ENCODE data around the gene ZNF133. TPM values are rescaled to one million over a fixed set of nuclear protein-coding genes. Genes with fewer than 3 reads are reported as not detected.
"Not testable (repeated sequence)": the region's sequence is repeated elsewhere in the genome, so short reads cannot be mapped to it uniquely, and the experiment has no call there.

The ZNF133 gene
- 10 to 100 TPM; 28.3 to 38.1 (median 33.5) TPM for polyA plus RNA-seq (ENCODE audit: insufficient read depth in 1 of 5, insufficient read length in 5 of 5, low replicate concordance in 1 of 5)
- long read RNA-seq, donor 1, partial matches to known transcripts: 18 of 20 reads
- long read RNA-seq, donor 1, other reads (novel, unspliced or antisense): 0 of 20 reads
- long read RNA-seq, donor 2, partial matches to known transcripts: 5 of 5 reads
- long read RNA-seq, donor 2, other reads (novel, unspliced or antisense): 0 of 5 reads
- long read RNA-seq, donor 3: 0 reads
- long read RNA-seq, donor 4, partial matches to known transcripts: 0 of 1 reads
- long read RNA-seq, donor 4, other reads (novel, unspliced or antisense): 0 of 1 reads
- long read RNA-seq, donor 5, partial matches to known transcripts: 0 of 2 reads
- long read RNA-seq, donor 5, other reads (novel, unspliced or antisense): 0 of 2 reads
- long read RNA-seq, donor 6, partial matches to known transcripts: 0 of 2 reads
- long read RNA-seq, donor 6, other reads (novel, unspliced or antisense): 0 of 2 reads
- long read RNA-seq, donor 7: 0 reads
- long read RNA-seq, donor 8: 0 reads

- peak; percentile 97 to 99 for DNase-seq
Observed at GRCh38 chr20:18287915-18288748, at the start of gene ZNF133. ZNF133 (plus strand) TSS chr20:18288527; CDS start chr20:18305687, 17,160 bp downstream.

- no peak for DNase-seq
Observed at GRCh38 chr20:18240997-18241396, 47.3 kb upstream of the ZNF133 start.

GRCh38 chr20:18243802-18244201 lies 44.5 kb upstream of the ZNF133 start:
- no peak for DNase-seq

GRCh38 chr20:18248545-18248944 lies 39.8 kb upstream of the ZNF133 start:
- DNase-seq: not testable (repeated sequence)

- no peak for DNase-seq
Observed at GRCh38 chr20:18250217-18250616, 38.1 kb upstream of the ZNF133 start.

GRCh38 chr20:18252597-18253451 lies 35.5 kb upstream of the ZNF133 start:
- no peak for DNase-seq

- peak; percentile 21 to 22 for DNase-seq
Observed at GRCh38 chr20:18254615-18255014, 33.7 kb upstream of the ZNF133 start.

GRCh38 chr20:18255526-18255925 lies 32.8 kb upstream of the ZNF133 start:
- no peak for DNase-seq

- no peak for DNase-seq
Observed at GRCh38 chr20:18256440-18257090, 31.8 kb upstream of the ZNF133 start.

GRCh38 chr20:18258126-18258860 lies 30.0 kb upstream of the ZNF133 start:
- no peak for DNase-seq

- no peak for DNase-seq
Observed at GRCh38 chr20:18259730-18260129, 28.6 kb upstream of the ZNF133 start.

GRCh38 chr20:18263723-18264122 lies 24.6 kb upstream of the ZNF133 start:
- no peak for DNase-seq

GRCh38 chr20:18265441-18265840 lies 22.9 kb upstream of the ZNF133 start:
- DNase-seq: no peak

- no peak for DNase-seq
Observed at GRCh38 chr20:18266282-18266681, 22.0 kb upstream of the ZNF133 start.

GRCh38 chr20:18267815-18268214 lies 20.5 kb upstream of the ZNF133 start:
- no peak for DNase-seq

GRCh38 chr20:18271160-18271559 lies 17.2 kb upstream of the ZNF133 start:
- DNase-seq: no peak

- no peak for DNase-seq
Observed at GRCh38 chr20:18272451-18272850, 15.9 kb upstream of the ZNF133 start.

- DNase-seq: no peak
Observed at GRCh38 chr20:18273738-18274137, 14.6 kb upstream of the ZNF133 start.

- DNase-seq: not testable (repeated sequence)
Observed at GRCh38 chr20:18275960-18276359, 12.4 kb upstream of the ZNF133 start.

- DNase-seq: peak; percentile 30 to 42
Observed at GRCh38 chr20:18276821-18277220, 11.5 kb upstream of the ZNF133 start.
